Uterus (tissue), 2 donors: Measurements from ENCODE around the gene ANG.

ENCODE experiments used
- POLR2A ChIP-seq, 2 donors: fragments of 450-650 bp; IDR thresholded peaks; one replicate each; pipeline ENCODE4 v1.6.1; 2016; ENCODE audit warnings: antibody characterized with exemption in 2 of 2, mild to moderate bottlenecking in 1 of 2, moderate library complexity in 1 of 2
- TF ChIP-seq, protein P1 (sequence below), 4 experiments: fragments of 200-600 bp in 2 of 4; fragments of 450-650 bp in 2 of 4; sonication (generic) in 2 of 4; IDR thresholded peaks; one replicate each; pipeline ENCODE4 v1.5.1; 2016 to 2019; ENCODE audit warnings: antibody characterized with exemption in 4 of 4, mild to moderate bottlenecking in 2 of 4, moderate library complexity in 1 of 4

DNA sequence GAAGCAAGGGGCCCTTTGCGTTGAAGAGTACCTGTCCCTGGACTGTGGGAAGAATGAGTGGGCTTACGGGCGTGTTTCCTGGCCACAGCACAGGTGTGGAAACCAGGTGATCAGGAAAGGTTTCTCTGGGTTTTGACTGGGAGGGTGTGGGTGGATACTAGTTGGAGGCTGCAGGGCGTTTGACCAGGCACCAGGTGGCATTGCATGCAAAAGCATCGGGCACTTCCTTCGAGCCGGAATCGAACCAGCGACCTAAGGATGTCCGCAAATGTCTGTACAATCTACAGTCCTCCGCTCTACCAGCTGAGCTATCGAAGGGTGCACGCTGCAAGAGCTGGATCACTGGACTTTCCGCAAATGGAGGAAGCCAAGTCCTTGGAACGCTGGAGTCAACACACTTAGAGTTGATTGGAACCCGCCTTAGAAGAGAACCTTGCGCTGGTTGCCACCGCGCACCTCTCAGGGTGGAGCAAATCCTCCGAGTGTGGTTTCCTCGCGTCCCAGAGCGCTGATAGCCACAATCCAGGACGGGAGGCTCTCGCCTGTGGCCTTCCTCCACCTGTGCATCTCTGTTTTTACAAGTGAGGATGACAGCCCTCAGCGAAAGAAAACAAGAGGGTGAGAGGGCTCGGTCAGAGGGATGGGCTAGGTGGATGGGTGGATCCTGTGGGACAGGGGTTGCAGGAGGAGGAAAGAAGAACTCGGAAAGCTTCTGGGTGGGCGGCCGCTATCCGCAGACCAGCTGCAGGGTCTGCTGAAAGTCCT, 25.4 kb upstream of the ANG start:
- TF ChIP-seq, protein P1, sequence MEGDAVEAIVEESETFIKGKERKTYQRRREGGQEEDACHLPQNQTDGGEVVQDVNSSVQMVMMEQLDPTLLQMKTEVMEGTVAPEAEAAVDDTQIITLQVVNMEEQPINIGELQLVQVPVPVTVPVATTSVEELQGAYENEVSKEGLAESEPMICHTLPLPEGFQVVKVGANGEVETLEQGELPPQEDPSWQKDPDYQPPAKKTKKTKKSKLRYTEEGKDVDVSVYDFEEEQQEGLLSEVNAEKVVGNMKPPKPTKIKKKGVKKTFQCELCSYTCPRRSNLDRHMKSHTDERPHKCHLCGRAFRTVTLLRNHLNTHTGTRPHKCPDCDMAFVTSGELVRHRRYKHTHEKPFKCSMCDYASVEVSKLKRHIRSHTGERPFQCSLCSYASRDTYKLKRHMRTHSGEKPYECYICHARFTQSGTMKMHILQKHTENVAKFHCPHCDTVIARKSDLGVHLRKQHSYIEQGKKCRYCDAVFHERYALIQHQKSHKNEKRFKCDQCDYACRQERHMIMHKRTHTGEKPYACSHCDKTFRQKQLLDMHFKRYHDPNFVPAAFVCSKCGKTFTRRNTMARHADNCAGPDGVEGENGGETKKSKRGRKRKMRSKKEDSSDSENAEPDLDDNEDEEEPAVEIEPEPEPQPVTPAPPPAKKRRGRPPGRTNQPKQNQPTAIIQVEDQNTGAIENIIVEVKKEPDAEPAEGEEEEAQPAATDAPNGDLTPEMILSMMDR (IDR thresholded peaks at IDR 0.05) = peak in 3 of 4 experiments; percentile 50 to 54 (median 50)
- no peak for TF ChIP-seq POLR2A (IDR thresholded peaks at IDR 0.05)
